Measurements from ENCODE around the gene PER1. TPM values are rescaled to one million over a fixed set of nuclear protein-coding genes. Genes with fewer than 3 reads are reported as not detected.

Gene PER1
- total RNA-seq, 2 donors from 2014 or later, result 125 to 134 TPM

GRCh38 chr17:8143581-8144400, 8.4 kb downstream of the PER1 start:
- DNase-seq, result no peak
- intact Hi-C loops (cut with DNase I), result no loop called here
- no peak for ATAC-seq

GRCh38 chr17:8142887-8143580, 9.2 kb downstream of the PER1 start:
- no peak for DNase-seq
- no peak for ATAC-seq
- intact Hi-C loops (cut with DNase I), result no loop called here

GRCh38 chr17:8142158-8142886, 9.9 kb downstream of the PER1 start:
- ATAC-seq (no peak), DNase-seq (no peak)
- intact Hi-C loops (cut with DNase I), result no loop called here

DNA sequence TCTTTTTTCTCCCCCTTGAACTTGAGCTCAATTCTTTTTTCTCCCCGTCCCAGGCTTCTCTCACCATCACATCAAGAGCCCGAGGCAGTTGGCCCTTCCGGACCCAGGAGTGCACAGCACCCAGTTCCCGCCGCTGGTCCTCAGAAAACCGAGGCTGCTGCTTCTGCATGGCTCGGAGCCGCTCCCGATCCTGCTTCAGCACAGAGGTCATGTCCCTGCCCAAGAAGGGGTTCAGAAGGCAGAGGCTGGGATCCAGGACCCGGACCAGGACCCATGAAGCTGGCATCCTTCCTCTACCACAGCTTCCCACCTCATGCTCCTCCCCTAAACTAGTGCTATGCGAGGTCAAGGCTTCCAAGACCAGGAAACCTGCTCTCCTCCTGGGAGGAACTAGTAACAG, 10.5 kb downstream of the PER1 start:
- no peak for DNase-seq
- intact Hi-C loops (cut with DNase I), result no loop called here
- no peak for ATAC-seq

DNA sequence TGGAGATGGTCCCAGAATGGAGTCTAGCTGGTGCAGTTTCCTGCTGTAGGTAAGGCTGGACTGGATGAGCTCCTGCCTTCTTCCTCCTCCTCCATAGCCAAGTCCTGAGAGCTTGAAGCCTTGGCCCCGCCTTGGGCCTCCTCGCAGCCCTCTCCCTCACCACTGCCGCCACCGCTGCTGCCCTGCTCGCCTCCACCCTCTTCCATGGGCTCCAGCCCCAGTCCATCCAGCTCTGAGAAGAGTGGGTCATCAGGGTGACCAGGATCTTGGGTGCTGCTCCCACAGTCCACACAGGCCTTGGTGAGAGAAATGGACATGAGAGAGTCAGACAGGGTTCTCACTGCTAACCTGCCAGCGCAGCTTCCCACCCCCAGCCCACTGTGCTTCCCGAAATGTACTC, 11.2 kb downstream of the PER1 start:
- ATAC-seq (no peak), DNase-seq (no peak)
- intact Hi-C loops (cut with DNase I), result no loop called here

DNA sequence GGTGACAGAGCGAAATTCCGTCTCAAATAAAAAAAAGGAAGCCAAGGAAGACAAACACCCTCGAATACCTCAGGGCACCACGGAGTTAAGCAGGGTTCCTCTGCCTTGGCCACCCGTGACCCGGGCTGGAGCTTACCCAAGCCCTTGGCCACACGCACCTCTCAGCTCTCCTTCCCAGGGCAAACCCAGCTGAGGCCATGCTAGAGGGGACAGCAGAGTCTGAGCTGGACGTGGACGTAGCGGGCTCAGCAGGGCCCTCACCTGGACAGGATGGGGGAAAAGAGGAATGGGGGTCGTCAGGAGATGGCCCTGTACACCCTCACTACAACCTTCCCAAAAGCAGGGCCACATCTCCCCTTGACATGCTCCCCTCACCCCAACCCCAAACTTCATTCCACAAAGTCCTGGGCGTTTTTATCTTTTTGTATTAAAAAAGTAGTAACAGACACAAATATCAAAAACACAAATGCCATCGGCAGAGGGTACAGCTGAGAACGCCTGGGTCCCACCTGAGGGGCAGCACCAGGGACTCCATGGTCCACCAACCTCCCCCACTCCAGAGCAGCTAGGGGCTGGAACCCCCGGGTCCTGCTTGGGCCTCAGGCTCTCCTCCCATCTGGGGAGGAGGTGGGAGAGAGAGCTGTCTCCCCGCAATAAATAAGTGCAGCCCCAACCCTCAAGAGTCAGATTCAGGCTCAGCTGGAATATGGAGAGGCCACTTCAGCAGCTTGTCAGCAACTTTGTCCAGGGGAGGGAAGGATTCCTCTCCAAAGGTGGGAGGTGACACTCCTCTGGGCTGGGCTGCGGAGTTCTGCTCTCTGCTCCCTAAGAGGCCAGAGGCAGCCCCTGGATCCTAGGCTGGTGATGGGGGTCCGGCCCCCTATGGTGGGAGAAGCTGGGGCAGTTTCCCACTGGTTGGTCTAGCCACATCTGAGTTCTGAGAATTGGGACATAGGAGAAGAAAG, 11.9 kb downstream of the PER1 start:
- intact Hi-C loops (cut with DNase I), result no loop called here
- ATAC-seq (no peak), DNase-seq (peak; percentile 42)

GRCh38 chr17:8138672-8139371, 13.4 kb downstream of the PER1 start:
- DNase-seq (peak; percentile 94), ATAC-seq (peak; percentile 92 to 95)
- intact Hi-C loops (cut with DNase I), result no loop called here

DNA sequence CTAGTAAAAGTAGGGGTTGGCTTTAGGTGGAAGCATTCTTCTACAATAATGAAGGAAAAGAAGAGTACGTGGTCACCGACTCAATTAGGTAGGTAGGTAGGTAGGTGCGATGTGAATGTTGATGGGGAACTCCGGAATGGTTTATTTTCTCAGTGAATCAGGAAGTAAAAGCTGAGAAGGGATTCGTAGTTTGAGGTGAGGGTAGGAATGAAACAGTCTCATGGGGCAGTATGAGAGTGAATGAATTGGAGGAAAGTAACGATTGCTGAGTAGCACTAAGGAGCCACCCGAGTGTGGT, 13.9 kb downstream of the PER1 start:
- intact Hi-C loops (cut with DNase I), result no loop called here
- ATAC-seq, result no peak

GRCh38 chr17:8137645-8138373, 14.4 kb downstream of the PER1 start:
- intact Hi-C loops (cut with DNase I), result no loop called here
- DNase-seq, result no peak
- ATAC-seq, result peak in 1 of 2 donors; percentile 0

More for the DNA sequence above, 13.9 kb downstream of the PER1 start:
- no peak for DNase-seq

DNA sequence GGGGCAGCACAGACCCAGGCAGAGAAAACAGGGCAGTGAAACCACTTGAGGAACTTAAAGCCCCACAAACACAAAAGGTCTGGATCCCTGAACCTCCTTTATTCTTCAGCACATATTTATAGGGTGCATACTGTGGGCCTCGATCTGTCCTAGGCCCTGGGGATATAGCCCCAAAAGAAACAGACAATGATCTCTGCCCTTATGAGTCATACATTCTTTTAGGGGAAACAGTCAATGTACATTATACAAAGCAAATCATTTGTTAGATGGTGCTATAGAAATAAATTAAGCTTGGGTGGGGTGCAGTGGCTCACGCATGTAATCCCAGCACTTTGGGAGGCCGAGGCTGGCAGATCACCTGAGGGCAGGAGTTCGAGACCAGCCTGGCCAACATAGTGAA, 18.3 kb downstream of the PER1 start:
- ATAC-seq, result no peak
- no peak for DNase-seq
- intact Hi-C loops (cut with DNase I), result no loop called here

DNA sequence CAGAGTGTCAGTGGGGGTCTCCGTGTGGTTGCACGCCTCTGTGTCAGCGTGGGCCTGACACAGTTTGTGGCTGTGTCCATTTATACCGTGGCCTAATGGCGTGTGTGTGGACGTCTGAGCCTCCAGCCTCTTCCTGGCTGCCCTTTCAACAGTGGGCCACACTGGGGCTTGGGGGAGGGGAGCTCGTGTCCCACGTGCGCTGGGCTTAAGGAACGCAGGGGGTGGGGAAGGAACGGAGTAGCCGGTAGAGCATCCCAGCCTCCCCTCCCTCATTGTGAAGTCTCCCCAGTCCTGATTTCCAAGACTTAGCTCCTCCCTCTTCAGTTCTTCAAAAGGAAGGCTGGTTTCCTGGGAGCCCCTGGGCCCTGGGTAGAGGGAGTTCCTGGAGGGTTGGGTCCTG, 18.8 kb downstream of the PER1 start:
- no peak for DNase-seq

DNA sequence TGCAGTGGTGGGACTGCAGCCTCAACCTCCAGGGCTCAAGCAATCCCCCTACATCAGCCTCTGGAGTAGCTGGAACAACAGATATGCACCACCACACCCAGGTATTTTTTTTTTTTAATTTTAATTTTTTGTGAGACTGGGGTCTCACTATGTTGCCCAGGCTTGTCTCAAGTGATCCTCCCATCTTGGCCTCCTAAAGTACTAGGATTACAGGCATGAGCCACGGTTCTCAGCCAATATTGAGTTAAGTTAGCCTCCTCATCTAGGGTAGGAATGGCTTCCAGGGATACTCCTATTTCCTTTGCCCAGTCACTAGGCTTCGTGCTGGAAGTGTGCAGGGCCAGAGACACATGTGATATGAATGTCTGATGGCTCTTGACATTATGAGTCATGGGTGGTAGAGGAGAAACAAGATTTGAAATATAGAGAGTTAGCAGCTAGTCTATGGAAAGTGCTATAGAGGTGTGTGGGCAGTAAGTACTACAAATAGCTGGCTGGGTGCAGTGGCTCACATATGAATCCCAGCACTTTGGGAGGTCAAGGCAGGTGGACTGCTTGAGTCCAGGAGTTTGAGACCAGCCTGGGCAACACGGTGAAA, 20.3 kb downstream of the PER1 start:
- intact Hi-C loops (cut with DNase I), result no loop called here
- ATAC-seq (no peak), DNase-seq (no peak)

More for the DNA sequence above, 18.8 kb downstream of the PER1 start:
- intact Hi-C loops (cut with DNase I), result no loop called here
- no peak for ATAC-seq

DNA sequence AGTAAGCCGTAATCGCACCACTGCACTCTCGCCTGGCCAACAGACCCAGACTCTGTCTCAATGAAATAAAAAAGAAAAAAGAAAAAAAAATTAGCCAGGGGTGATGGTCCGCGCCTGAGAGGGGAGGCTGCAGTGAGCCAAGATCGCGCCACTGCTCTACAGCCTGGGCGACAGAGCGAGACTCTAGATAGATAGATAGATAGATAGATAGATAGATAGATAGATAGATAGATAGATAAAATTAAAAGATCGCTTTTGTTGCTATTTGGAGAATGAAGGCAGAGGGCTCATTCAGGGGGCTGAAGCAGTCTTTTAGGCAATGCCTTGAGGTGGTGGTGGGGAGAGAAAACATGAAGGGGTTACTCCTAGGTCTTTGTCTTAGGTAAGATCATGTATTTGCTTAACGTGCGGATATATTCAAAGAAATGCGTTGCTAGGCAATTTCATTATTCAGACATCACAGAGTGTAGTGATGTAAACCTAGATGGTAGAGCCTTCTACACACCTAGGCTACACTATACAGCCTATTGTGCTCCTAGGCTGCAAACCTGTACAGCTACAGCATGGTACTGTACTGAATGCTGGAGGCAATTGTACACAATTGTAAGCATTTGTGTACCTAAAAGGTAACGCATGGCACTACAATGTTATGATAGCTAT, 23.9 kb downstream of the PER1 start:
- no peak for DNase-seq
- intact Hi-C loops (cut with DNase I), result no loop called here
- no peak for ATAC-seq

- ATAC-seq, result peak; percentile 62 to 68
- intact Hi-C loops (cut with DNase I), result no loop called here
- no peak for DNase-seq
These were observed 25.6 kb downstream of the PER1 start for GRCh38 chr17:8126491-8127066.

GRCh38 chr17:8125947-8126490, 26.2 kb downstream of the PER1 start:
- DNase-seq, result no peak
- ATAC-seq, result peak; percentile 2 to 4
- intact Hi-C loops (cut with DNase I), result no loop called here

DNA sequence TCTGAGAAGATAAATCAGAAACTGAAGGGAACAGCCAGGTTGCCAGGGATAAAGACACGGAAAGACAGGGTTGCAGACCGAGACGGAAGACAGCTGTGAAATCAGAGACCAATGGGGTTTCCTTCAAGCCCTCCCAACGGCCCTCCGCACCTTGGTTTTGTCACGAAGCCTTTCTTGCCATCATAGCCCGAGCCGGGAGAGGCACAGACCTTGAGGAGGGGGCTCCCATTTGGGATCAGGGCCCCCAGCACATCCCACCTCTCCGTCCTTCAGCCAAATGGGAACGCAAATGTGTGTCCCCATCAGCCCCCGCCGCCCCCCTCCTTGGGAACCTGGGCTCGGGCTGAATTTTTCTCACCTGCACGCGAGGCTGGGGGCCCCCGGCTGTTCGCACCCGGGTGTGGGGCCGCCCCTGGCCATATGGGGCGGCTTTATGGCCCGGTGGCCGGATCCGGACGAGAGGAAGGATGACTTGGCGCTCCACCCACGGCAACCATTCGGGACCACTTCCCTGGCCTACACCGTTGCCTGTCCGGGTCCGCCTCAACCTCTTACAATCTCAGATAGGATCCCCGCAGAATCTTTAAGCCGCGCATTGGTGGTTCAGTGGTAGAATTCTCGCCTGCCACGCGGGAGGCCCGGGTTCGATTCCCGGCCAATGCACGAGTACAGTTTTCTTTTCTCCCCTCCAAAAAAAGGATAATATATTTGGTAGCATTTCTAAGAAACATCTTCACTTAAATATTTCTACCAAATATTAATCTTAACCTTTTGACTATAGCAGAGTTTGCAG, 26.9 kb downstream of the PER1 start:
- ATAC-seq, result peak; percentile 51 to 54
- intact Hi-C loops (cut with DNase I), result no loop called here
- peak; percentile 72 for DNase-seq
